Measurements from ENCODE around the gene TBC1D25. TPM values are rescaled to one million over a fixed set of nuclear protein-coding genes. Genes with fewer than 3 reads are reported as not detected.
A peak's percentile ranks its signal among the peaks of the same experiment; 100 is the strongest.

Gene TBC1D25
- total RNA-seq: 10 to 100 TPM; 15.1 to 17.4 (median 16.5) TPM

GRCh38 chrX:48539345-48540027, at the start of gene TBC1D25:
TSS of gene TBC1D25 (plus strand) at chrX:48539714. CDS start at chrX:48539798, 84 bp downstream.
- peak; percentile 97 for DNase-seq
- peaks cover 9% of the 10 kb centered on the region for H3K36me3 Mint-ChIP-seq (ENCODE audit: insufficient read depth)
- H3K4me3 Mint-ChIP-seq: peak within 1 kb of the TSS; percentile 91
- ATAC-seq: peak; percentile 84 to 88
- peaks cover 14% of the 10 kb centered on the region for H3K4me1 Mint-ChIP-seq (ENCODE audit: low read depth)
- no peaks in the 10 kb centered on the region for H3K27me3 Mint-ChIP-seq (ENCODE audit: low read depth)
- no peaks in the 10 kb centered on the region for H3K9me3 Mint-ChIP-seq

GRCh38 chrX:48489892-48490291, 49.6 kb upstream of the TBC1D25 start:
- no peaks in the 10 kb centered on the region for H3K9me3 Mint-ChIP-seq
- no peak overlapping the region for H3K4me3 Mint-ChIP-seq
- DNase-seq (no peak), ATAC-seq (no peak)
- H3K4me1 Mint-ChIP-seq (ENCODE audit: low read depth): no peaks in the 10 kb centered on the region
- no peaks in the 10 kb centered on the region for H3K27me3 Mint-ChIP-seq (ENCODE audit: low read depth)
- H3K36me3 Mint-ChIP-seq (ENCODE audit: insufficient read depth): no peaks in the 10 kb centered on the region

- Mint-ChIP-seq H3K9me3 (no peaks in the 10 kb centered on the region), H3K4me3 (no peak overlapping the region)
Observed at GRCh38 chrX:48490661-48491060, 48.9 kb upstream of the TBC1D25 start.

GRCh38 chrX:48491809-48492208, 47.7 kb upstream of the TBC1D25 start:
- no peaks in the 10 kb centered on the region for H3K4me1 Mint-ChIP-seq (ENCODE audit: low read depth)
- H3K27me3 Mint-ChIP-seq (ENCODE audit: low read depth): no peaks in the 10 kb centered on the region
- H3K9me3 Mint-ChIP-seq: no peaks in the 10 kb centered on the region
- DNase-seq: no peak
- no peak overlapping the region for H3K4me3 Mint-ChIP-seq
- ATAC-seq: no peak
- no peaks in the 10 kb centered on the region for H3K36me3 Mint-ChIP-seq (ENCODE audit: insufficient read depth)

More at GRCh38 chrX:48490661-48491060, 48.9 kb upstream of the TBC1D25 start:
- no peak for ATAC-seq
- no peaks in the 10 kb centered on the region for H3K27me3 Mint-ChIP-seq (ENCODE audit: low read depth)
- H3K4me1 Mint-ChIP-seq (ENCODE audit: low read depth): no peaks in the 10 kb centered on the region
- no peak for DNase-seq
- no peaks in the 10 kb centered on the region for H3K36me3 Mint-ChIP-seq (ENCODE audit: insufficient read depth)

- DNase-seq (no peak), ATAC-seq (no peak)
- H3K9me3 Mint-ChIP-seq: no peaks in the 10 kb centered on the region
- no peaks in the 10 kb centered on the region for H3K4me1 Mint-ChIP-seq (ENCODE audit: low read depth)
- no peak overlapping the region for H3K4me3 Mint-ChIP-seq
- H3K36me3 Mint-ChIP-seq (ENCODE audit: insufficient read depth): no peaks in the 10 kb centered on the region
- H3K27me3 Mint-ChIP-seq (ENCODE audit: low read depth): no peaks in the 10 kb centered on the region
Observed at GRCh38 chrX:48492293-48492910, 47.1 kb upstream of the TBC1D25 start.

GRCh38 chrX:48493890-48494364, 45.6 kb upstream of the TBC1D25 start:
- DNase-seq (no peak), ATAC-seq (no peak)
- H3K27me3 Mint-ChIP-seq (ENCODE audit: low read depth): no peaks in the 10 kb centered on the region
- H3K36me3 Mint-ChIP-seq (ENCODE audit: insufficient read depth): no peaks in the 10 kb centered on the region
- H3K4me1 Mint-ChIP-seq (ENCODE audit: low read depth): no peaks in the 10 kb centered on the region
- H3K4me3 Mint-ChIP-seq: no peak overlapping the region
- H3K9me3 Mint-ChIP-seq: no peaks in the 10 kb centered on the region

- no peak for DNase-seq
- ATAC-seq: no peak
- no peaks in the 10 kb centered on the region for H3K36me3 Mint-ChIP-seq (ENCODE audit: insufficient read depth)
- no peak overlapping the region for H3K4me3 Mint-ChIP-seq
- no peaks in the 10 kb centered on the region for H3K9me3 Mint-ChIP-seq
- H3K4me1 Mint-ChIP-seq (ENCODE audit: low read depth): no peaks in the 10 kb centered on the region
- H3K27me3 Mint-ChIP-seq (ENCODE audit: low read depth): no peaks in the 10 kb centered on the region
Observed at GRCh38 chrX:48496660-48497059, 42.9 kb upstream of the TBC1D25 start.

GRCh38 chrX:48497871-48498270, 41.6 kb upstream of the TBC1D25 start:
- ATAC-seq (no peak), DNase-seq (no peak)
- no peak overlapping the region for H3K4me3 Mint-ChIP-seq
- no peaks in the 10 kb centered on the region for H3K27me3 Mint-ChIP-seq (ENCODE audit: low read depth)
- H3K9me3 Mint-ChIP-seq: no peaks in the 10 kb centered on the region
- H3K36me3 Mint-ChIP-seq (ENCODE audit: insufficient read depth): no peaks in the 10 kb centered on the region
- no peaks in the 10 kb centered on the region for H3K4me1 Mint-ChIP-seq (ENCODE audit: low read depth)

GRCh38 chrX:48498374-48498809, 41.1 kb upstream of the TBC1D25 start:
- ATAC-seq (no peak), DNase-seq (no peak)
- Mint-ChIP-seq H3K4me1 (ENCODE audit: low read depth) (no peaks in the 10 kb centered on the region), H3K27me3 (ENCODE audit: low read depth) (no peaks in the 10 kb centered on the region), H3K4me3 (no peak overlapping the region), H3K36me3 (ENCODE audit: insufficient read depth) (no peaks in the 10 kb centered on the region), H3K9me3 (no peaks in the 10 kb centered on the region)

- Mint-ChIP-seq H3K4me3 (no peak overlapping the region), H3K4me1 (ENCODE audit: low read depth) (peaks cover 3% of the 10 kb centered on the region), H3K27me3 (ENCODE audit: low read depth) (no peaks in the 10 kb centered on the region), H3K36me3 (ENCODE audit: insufficient read depth) (no peaks in the 10 kb centered on the region), H3K9me3 (no peaks in the 10 kb centered on the region)
- DNase-seq (no peak), ATAC-seq (no peak)
Observed at GRCh38 chrX:48504261-48504660, 35.3 kb upstream of the TBC1D25 start.

- ATAC-seq (no peak), DNase-seq (no peak)
- H3K9me3 Mint-ChIP-seq: no peaks in the 10 kb centered on the region
- H3K4me3 Mint-ChIP-seq: no peak overlapping the region
- no peaks in the 10 kb centered on the region for H3K36me3 Mint-ChIP-seq (ENCODE audit: insufficient read depth)
- H3K4me1 Mint-ChIP-seq (ENCODE audit: low read depth): peaks cover 13% of the 10 kb centered on the region
- no peaks in the 10 kb centered on the region for H3K27me3 Mint-ChIP-seq (ENCODE audit: low read depth)
Observed at GRCh38 chrX:48505481-48505880, 34.0 kb upstream of the TBC1D25 start.

GRCh38 chrX:48507246-48507645, 32.3 kb upstream of the TBC1D25 start:
- no peaks in the 10 kb centered on the region for H3K9me3 Mint-ChIP-seq
- no peak for DNase-seq
- no peak for ATAC-seq
- peak overlapping the region; percentile 21 for H3K4me3 Mint-ChIP-seq
- peaks cover 1% of the 10 kb centered on the region for H3K36me3 Mint-ChIP-seq (ENCODE audit: insufficient read depth)
- H3K4me1 Mint-ChIP-seq (ENCODE audit: low read depth): peaks cover 20% of the 10 kb centered on the region
- no peaks in the 10 kb centered on the region for H3K27me3 Mint-ChIP-seq (ENCODE audit: low read depth)

GRCh38 chrX:48508400-48509244, 30.9 kb upstream of the TBC1D25 start, which contains the start of gene PORCN:
TSS of gene PORCN (plus strand) at chrX:48508992. CDS start at chrX:48509821, 829 bp downstream.
- ATAC-seq (peak; percentile 96), DNase-seq (peak; percentile 73)
- Mint-ChIP-seq H3K9me3 (no peaks in the 10 kb centered on the region), H3K27me3 (ENCODE audit: low read depth) (no peaks in the 10 kb centered on the region), H3K4me1 (ENCODE audit: low read depth) (peaks cover 20% of the 10 kb centered on the region), H3K36me3 (ENCODE audit: insufficient read depth) (peaks cover 1% of the 10 kb centered on the region), H3K4me3 (peak within 1 kb of the TSS; percentile 90)

GRCh38 chrX:48509245-48509590, 30.3 kb upstream of the TBC1D25 start:
- peaks cover 1% of the 10 kb centered on the region for H3K36me3 Mint-ChIP-seq (ENCODE audit: insufficient read depth)
- DNase-seq (no peak), ATAC-seq (peak; percentile 51 to 53)
- H3K4me3 Mint-ChIP-seq: peak overlapping the region; percentile 90
- no peaks in the 10 kb centered on the region for H3K9me3 Mint-ChIP-seq
- H3K27me3 Mint-ChIP-seq (ENCODE audit: low read depth): no peaks in the 10 kb centered on the region
- peaks cover 20% of the 10 kb centered on the region for H3K4me1 Mint-ChIP-seq (ENCODE audit: low read depth)

All from activated T-cell treated with anti-CD3 and anti-CD28 coated beads, Interleukin-2, amount 50 U/mL, for 4 hours (primary cell).